ENCODE results near the gene TLR10.
"Not testable (repeated sequence)": the region's sequence is repeated elsewhere in the genome, so short reads cannot be mapped to it uniquely, and the experiment has no call there.

The TLR10 gene, protein sequence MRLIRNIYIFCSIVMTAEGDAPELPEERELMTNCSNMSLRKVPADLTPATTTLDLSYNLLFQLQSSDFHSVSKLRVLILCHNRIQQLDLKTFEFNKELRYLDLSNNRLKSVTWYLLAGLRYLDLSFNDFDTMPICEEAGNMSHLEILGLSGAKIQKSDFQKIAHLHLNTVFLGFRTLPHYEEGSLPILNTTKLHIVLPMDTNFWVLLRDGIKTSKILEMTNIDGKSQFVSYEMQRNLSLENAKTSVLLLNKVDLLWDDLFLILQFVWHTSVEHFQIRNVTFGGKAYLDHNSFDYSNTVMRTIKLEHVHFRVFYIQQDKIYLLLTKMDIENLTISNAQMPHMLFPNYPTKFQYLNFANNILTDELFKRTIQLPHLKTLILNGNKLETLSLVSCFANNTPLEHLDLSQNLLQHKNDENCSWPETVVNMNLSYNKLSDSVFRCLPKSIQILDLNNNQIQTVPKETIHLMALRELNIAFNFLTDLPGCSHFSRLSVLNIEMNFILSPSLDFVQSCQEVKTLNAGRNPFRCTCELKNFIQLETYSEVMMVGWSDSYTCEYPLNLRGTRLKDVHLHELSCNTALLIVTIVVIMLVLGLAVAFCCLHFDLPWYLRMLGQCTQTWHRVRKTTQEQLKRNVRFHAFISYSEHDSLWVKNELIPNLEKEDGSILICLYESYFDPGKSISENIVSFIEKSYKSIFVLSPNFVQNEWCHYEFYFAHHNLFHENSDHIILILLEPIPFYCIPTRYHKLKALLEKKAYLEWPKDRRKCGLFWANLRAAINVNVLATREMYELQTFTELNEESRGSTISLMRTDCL

DNA sequence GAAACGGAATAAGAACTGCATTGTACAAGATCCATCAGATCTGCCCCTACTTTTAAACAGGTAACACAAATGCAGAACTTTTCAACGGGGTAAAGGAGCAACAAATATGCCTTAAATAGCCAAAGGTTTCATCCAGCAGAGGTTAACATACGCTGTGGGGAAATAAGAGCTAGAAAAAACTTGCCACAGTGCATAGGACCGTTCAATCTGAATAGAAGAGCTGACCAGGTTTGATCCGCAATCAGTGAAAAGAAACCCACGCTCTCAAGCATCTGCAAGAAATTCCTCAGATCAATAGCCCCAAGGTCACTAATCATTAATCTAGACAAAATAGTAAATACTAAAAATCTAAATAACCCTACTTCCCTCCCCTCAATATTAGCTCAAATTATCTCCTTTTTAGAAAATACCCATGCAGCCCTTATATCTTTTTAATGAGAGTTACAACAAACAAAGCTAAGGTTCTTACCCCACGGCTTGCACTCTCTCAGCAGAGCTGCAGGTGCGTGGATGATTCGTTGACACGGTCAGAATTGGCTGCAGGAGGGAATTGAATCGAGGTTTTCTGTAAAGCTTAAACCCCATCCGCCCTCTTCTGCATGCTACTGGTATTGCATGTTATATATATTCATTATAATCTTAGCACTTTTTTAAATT is at the start of gene TLR10:
Gene TLR10, minus strand, starts transcription at position 539 of the 657 bp plus-strand sequence. CDS start 7,400 bp downstream, outside the sequence.
- DNase-seq = peak; percentile 53

DNA sequence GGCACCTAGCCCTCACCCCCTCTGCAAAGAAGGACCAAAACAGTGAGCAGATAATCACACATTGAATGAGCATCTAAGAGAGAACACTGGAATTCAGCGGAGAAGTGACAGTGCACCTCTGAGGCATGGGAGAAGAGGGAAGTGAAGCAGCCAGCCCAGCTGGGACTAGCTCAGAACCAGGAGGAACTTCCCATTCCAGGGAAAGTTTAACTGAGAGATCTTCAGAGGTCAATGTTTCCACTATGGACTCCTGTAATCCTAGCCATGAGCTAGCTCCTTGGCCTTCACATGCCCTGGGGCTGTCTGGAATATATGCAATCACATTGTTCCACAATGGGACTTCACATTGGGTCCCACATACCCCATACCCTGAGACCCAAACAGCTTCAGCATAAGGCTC is 49.4 kb upstream of the TLR10 start:
- no peak for DNase-seq

DNA sequence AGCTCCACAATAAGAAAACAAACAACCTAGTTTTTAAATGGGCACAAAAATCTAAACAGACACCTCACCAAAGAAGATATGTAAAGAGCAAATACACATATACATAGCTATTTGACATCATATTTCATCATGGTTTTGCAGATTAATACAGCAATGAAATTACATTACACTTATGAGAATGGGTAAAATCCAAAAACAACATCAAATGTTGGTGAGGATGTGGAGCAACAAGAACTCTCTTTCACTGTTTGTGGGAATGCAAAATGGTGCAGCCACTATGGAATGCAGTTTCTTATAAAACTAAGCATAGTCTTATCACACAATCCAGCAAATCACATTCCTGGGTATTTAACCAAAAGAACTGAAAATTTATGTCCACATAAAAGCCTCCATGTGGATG is 48.9 kb upstream of the TLR10 start:
- DNase-seq = no peak

DNA sequence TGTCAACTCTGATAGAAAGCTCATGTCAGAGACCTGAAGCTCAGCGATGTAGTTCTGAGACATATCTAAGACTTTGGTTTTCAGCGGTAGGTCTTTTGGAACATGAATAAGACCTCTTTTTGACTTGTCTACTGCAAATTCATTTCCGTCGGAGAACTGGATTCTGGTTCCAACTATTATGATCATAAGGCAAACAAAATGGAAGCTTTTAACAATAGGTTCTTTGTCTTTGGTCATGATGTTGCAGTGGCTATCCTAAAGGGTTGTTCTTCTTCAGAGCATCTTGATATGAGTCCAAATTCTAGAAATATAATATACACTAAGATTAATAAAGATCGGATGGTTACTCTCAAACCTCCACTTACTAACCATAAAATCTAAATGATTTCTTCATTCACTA is 46.4 kb upstream of the TLR10 start:
- DNase-seq = no peak

DNA sequence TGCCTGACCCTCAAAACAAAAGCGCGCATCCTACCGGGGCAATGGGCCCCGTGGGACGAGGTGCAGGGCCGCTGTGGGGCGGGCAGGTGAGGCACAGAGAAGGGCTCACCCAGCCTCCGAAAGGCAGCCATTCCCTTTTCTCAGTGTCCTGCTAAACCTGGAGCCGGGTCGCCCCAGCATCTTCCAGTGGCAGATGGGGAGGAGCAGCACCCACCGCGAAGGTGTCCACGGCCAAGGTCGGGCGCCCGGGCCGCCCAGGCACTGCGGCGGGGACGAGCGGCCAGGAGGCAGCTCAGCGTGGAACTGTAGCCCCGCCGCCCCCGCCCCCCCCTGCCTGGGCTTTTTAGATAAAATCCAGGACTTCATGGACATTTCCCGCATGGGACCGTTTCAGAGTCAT is 41.0 kb upstream of the TLR10 start:
- DNase-seq = no peak

DNA sequence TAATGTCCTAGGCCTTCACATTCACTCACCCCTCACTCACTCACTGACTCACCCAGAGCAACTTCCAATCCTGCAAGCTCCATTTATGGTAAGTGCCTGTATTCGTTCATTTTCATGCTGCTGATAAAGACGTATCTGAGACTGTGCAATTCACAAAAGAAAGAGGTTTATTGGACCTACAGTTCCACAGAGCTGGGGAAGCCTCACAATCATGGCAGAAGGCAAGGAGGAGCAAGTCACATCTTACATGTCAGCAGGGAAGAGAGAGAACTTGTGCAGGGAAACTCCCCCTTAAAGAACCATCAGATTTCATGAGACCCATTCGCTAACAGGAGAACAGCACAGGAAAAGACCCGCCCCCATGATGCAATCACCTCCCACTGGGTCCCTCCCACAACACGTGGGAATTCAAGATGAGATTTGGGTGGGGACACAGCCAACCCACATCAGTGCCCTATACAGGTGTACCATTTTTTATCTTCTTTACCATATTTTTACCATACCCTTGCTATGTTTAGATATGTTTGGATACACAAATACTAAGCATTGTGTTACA is 40.0 kb upstream of the TLR10 start:
- no peak for DNase-seq

DNA sequence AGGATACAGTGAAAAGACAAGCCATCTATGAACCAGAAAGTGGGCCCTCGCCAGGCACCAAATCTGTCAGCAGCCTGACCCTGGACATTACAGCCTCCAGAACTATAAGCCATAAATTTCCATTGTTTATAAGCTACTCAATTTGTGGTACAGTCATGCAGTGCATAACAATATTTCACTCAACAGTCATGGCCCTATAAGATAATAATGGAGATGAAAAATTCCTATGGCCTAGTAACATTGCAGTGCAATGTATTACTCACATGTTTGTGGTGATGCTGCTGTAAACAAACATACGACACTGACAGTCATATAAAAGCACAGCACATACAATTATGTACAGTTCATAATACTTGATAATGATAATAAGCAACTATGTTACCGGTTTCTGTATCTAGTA is 38.9 kb upstream of the TLR10 start:
- no peak for DNase-seq

DNA sequence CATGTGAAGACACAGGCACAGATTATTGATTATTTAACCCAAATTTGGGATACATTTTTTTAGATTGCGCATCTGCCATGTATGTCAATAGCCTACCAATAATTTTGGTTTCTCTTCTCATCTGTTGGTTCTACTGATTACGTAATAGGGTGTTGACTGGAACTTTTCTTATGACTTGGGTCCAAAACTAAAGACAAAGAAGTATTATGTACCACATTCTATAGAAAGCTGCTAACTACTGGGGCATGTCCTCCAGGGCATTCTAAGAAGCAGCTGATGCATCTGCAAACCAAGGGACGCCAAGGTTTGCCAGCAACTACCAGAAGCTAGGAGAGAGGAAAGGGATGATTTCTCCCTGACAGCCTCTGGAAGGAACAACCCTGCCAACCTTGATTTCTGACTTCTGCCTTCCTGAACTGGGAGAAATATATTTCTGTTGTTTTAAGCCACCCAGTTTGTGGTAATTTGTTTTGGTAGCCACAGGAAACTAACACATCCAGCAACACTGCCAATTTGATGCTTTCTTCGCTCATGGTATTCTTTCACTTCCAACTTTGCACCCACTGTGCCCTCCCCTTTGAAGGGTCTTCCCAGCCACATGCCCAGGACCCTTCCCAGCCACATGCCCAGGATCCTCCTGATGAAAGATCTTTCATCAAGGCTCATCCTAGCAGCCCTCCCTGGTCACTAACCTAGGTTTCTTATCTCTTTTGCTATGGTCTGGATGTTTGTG is 37.7 kb upstream of the TLR10 start:
- DNase-seq = no peak

DNA sequence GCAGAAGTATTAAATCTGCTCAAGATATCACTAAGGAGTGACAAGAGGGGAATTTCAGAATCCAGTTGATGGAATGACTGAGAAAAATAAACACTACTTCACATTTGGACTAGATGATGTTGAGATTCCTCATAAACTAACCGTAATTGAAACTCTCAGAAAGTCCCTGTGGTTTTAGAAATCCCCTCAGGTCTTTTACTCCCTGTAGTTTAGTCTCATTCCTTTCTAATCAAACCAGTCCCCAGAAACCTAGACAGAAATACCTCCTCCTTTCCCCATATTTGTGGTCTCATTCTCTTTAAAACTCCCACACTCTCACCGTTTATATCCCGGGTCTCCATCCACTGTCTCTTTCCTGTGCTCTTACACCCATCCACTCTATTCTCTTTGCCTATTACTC is 36.8 kb upstream of the TLR10 start:
- no peak for DNase-seq

DNA sequence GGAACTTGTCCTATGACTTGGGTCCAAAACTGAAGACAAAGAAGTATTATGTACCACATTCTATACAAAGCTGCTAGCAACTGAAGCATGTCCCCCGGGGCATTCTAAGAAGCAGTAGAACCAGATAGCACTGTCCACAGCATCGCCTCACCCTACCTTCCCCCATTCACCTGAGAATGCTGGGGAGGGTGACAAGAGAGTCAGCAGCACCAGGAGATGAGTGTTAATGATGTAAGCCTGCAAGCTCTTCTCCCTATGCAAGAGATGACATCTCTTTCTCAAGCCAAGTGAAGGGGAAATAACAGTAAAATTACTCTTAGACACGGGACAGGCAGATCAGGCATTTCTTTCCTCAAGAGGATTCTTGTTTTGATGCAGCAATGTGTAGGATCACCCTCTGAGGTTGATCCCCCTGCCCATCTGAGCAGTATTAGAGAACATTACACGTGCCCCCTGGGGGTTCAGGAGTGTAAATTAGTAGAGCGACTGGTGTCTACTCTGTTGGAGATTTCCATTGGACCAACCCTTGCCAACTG is 35.7 kb upstream of the TLR10 start:
- DNase-seq = no peak

DNA sequence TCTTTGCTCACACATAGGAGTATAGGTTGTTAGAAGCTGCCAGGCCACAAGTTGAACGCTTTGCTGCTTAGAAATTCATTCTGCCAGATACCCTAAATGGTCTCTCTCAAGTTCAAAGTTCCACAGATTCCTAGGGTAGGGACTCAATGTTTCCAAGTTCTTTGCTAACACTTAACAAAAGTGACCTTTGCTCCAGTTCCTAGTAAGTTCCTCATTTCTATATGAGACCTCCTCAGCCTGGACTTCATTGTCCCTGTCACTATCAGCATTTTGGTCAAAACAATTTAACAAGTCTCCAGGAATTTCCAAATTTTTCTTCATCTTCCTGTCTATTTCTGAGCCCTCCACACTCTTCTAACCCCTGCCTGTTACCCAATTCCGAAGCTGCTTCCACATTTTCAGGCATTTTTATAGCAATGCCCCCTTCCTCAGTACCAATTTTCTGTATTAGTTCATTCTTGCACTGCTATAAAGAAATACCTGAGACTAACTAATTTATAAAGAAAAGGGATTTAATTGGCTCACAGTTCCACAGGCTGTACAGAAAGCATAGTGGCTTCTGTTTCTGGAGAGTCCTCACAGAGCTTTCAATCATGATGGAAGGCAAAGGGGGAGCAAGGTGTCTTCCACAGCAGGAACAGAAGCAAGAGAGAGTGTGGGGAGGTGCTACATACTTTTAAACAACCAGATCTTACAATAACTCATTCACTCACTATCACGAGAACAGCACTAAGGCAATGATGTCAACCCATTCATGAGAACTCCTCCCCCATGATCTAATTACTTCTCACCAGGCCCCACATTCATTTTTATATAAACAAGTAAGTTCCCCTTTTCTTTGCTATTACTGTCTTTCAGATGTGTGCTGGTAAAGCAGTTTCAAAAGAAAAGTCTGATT is 33.3 kb upstream of the TLR10 start:
- no peak for DNase-seq

DNA sequence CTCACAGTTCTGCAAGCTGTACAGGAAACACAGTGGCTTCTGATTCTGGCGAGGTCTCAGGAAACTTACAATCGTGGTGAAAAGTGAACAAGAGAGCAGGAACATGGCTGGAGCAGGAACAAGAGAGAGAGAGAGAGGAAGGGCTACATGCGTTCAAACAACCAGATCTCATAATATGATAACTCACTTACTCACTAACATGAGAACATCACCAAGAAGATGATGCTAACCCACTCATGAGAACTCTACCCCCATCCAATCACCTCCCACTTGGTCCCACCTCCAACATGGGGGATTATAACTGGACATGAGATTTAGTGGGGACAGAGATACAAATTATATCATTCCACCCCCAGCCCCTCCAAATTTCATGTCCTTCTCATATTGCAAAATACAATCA is 31.6 kb upstream of the TLR10 start:
- DNase-seq = no peak

DNA sequence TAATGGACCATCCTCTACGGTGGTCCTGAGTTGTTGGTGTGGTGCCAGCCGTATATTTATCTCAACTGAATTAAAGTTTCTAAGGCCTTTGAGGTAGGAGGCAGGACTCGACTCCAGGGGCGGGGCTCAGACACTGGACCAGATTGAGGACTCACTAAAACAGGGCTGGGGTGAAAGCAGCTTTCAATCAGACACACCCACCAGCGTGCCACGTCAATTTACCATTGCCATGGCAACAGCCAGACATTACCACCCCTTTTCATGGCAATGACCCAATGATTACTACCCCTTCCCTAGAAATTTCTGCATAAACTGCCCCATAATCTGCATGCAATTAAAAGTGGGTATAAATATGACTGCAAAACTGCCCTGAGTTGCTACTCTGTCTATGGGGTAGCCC is 28.5 kb upstream of the TLR10 start:
- DNase-seq = no peak

DNA sequence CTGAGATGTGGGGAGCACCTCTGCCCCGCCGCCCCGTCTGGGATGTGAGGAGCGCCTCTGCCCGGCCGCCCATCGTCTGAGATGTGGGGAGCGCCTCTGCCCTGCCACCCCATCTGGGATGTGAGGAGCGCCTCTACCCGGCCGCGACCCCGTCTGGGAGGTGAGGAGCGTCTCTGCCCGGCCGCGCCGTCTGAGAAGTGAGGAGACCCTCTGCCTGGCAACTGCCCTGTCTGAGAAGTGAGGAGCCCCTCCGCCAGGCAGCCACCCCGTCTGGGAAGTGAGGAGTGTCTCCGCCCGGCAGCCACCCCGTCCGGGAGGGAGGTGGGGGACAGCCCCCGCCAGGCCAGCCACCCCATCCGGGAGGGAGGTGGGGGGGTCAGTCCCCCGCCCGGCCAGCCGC is 24.7 kb upstream of the TLR10 start:
- not testable (repeated sequence) for DNase-seq

DNA sequence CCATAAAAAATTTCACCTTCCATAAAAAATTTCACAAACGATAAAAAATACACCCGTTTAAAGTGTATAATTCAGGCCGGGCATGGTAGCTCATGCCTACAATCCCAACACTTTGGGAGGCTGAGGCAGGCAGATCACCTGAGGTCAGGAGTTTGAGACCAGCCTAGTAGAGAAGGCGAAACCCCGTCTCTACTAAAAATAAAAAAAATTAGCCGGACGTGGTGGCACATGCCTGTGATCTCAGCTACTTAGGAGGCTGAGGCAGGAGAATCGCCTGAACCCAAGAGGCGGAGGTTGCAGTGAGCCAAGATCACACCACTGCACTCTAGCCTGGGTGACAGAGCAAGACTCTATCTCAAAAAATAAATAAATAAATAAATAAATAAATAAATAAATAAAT is 23.5 kb upstream of the TLR10 start:
- DNase-seq = not testable (repeated sequence)

DNA sequence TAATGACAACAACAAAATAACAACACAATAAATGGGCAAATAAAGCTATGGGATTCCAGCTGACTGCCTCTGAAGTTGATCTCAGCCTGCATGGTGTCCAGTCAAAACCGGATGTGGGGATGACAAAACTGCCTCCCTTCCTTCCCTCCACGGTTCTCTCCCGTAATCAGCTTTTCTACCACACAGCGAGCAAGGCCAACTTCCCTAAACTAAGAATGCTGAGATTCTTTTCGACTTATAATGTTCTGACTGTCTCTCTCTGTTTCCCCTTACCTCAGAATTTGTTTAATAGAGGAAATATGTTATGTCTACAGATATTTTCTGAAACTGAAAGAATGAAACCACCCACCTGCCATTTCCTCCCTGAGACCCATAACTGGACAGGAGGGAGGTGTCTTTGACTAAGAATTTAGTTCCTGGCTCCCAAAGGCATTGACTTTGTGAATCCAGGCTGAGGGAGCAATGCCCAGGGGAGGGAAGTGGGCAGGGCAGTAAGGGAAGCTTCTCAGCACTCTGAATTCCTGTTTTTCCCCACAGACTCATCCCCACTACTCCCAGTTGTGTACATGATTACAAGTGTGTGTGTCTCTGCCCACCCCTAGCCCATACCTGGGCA is 22.8 kb upstream of the TLR10 start:
- peak; percentile 21 for DNase-seq

DNA sequence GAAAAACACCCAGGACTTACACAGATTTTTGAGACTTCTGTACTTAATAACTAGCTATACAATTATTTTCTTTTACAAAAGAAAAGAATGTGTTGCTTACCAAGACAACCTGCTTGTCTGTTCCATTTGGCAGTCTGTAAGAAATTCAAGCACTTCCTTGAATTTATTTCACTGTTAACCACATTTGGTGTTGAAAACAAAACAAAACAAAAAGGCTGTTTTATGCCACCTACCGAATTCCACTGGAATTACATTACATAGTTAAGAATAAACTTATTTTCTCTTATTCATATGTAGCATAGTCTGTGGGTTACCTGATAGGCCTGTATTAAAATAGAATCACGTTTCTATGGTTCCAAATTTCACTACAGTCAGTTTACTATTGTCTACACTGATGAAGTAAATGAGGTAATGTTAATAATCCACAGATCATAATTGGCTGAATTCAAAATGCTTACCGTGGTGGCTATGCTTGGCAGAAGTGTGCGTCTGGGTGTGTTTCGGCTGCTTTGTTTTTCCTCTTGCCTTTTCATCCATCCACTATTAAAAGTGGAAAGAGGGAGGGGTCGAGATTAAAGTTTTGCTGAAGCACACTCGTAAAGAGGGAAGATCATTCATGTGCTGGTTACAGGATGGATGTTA is 22.0 kb upstream of the TLR10 start, which contains the start of gene TLR1:
Gene TLR1, minus strand, starts transcription at position 138 of the 642 bp plus-strand sequence. CDS start 5,960 bp downstream, outside the sequence.
- no peak for DNase-seq

DNA sequence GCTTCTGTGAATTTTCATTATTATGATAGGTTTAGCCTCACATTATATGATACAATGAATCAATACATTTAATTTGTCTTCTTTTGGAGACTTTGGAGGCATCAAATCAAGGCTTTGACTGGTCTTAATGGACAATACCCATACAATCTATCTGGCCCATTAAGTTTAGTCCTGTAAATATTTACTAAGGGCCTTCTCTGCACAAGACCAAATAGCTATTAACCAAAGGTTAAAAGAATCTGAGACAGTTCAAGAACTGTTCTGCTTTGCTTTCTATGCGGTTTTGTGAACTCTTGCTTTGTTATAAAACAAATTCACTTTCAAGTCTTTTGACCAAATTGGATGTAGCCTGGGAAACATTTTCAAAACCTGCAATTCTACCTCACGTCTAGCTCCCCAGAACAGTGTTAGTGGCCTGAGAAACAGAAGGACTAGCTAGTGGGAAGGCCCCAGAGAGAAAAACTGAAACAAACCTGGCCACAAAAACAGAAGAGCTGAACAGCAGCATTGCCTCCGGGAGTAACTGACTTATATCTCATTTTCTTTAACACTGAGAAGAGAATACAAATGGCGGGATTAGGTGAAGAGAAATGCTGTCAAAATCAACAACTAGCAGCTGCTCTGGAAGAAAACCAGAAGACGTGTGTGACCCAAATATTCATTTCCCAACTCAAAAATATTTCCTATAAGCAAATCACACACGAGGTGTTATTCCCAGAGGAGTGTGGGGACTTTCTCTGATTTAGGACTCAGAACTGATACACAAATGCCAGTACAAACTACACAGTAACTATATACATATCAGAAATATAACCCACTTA is 21.3 kb upstream of the TLR10 start:
- DNase-seq = peak; percentile 48
